HG02623 (cell line): Measurements from ENCODE around the gene GPR39.

Source experiments
- ATAC-seq: cut with Tn5 transposase; IDR thresholded peaks from one replicate; pipeline ENCODE4 v1.9.1; 2021; ENCODE audit warnings: moderate library complexity; ENCODE audit not compliant: unreplicated experiment

The GPR39 gene

DNA sequence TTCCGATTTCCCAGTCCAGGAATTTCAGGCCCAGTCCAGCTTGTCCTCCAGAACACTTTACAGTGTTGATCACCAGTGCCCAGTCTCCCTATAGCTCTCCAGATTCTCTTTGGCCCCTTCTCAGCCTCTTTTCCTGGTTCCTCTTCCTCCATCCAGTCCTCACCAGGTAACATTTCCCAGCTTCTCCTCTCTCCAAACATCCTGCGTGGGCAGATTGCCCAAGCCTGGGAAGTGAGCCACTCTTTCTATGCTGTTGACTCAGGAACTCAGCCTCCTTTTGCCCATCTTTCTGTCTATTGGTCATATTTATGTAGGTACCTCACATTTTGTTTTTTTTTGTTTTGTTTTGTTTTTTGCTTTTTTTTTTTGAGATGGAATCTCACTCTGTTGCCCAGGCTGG lies 144.0 kb downstream of the GPR39 start:
- ATAC-seq = no peak

DNA sequence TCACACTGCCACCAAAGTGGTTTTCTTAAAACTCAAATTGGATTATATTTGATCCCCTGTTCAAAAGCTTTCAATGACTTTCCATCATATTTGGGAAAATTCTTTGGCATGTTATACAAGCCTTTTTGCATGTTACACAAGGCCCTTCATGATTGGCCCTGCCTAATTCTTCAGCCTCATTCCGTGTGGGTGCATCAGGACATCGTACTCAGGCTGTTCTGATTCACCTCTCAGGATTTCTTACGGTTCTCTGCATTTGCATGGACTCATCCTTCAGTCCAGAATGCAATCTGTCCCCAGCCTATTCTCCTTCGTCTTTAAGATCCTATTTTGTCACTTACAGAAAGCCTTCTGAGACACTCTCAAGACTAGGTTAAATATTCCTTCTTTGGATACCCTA lies 145.6 kb downstream of the GPR39 start:
- ATAC-seq = no peak

DNA sequence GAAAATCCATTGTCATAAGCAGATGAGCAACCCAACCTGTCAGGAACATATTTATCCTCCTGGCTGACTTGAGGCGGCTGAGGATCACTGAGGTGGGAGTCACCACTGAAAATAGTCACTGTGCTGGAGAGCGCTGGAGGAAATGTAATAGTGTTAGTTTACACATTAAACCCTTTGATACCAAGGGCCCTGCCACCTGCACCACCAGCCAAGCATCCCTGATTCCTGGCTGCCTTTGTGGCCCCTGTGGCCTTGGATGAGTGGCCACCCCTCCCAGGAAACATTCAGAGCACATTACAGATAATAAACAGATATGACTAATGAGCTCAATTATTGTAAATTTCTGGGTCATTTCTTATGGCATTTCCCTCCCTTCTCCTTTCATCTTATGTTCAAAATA lies 147.5 kb downstream of the GPR39 start:
- no peak for ATAC-seq

DNA sequence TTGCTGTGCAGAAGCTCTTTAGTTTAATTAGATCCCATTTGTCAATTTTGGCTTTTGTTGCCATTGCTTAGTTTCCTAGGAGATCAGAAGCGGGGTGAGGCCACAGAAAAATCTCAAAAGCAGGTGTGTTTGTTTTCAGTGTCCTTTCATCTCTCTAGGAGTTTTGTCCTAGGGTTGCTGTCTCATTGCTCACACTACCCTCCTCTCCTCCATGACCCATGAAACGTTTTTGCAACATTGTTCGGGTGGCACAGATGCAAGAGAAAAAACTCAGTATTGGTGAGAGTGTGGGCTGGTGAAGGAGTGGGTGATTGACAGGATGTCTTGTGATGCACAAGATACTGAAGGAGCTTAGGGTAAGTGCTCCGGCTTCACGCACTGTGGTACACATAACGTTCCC lies 149.8 kb downstream of the GPR39 start:
- no peak for ATAC-seq

DNA sequence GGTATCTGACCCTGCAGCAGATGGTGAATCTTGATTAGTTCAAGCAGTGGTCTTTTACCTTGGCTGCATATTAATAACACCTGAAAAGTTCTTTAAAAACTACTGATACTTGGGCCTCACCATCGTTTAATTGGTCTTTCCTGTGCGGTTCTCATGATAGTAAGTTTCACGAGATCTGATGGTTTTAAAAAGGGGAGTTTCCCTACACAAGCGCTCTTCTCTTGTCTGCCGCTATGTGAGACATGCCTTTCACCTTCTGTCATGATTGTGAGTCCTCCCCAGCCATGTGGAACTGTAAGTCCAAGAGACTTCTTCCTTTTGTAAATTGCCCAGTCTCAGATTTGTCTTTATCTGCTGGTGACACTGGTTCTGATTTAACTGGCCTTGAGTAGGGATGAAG lies 151.1 kb downstream of the GPR39 start:
- ATAC-seq = no peak

DNA sequence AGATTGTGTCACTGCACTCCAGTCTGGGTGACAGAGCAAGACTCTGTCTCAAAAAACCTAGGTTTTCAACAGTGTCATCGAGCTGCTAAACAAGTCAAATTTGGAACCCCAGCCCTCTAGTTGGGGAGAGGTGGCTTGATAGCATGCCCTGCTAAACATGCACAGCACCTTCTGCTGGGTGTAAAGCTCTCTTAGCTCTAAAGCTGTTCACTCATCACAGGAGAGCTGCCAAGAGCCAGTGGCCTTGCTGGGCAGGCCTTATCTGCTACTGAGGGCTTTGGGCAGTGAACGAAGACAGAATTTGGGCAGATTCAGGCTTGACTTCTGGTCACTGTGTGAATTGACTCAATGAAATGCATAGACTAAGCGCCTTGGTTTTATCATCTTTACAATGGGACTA lies 152.1 kb downstream of the GPR39 start:
- no peak for ATAC-seq

DNA sequence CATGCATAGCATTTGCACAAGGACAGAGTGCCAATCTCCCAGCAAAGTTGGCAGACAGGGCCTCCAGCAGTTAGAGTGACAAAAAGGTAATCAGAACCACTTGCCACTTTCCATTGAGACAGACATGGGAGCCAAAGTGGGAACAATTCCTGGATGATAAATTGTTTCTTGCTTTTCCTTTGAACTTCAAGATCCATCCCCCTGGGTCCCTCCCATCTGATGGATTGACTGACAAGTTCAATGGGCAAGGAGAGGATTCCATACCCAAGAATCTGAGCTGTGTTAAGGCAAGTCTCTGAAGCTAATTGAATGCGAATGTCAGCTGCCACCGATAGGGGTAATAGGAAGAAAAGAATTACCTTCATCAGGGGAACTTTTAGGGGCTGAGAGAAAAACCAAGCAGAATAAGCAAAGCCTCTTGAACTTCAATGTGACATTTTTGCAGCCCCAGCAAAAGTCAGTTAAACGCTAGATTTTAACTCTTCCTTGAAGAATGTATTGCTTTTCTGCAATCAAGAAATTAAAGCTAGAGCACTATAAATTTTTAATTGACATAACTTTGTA lies 156.9 kb downstream of the GPR39 start:
- ATAC-seq = no peak

DNA sequence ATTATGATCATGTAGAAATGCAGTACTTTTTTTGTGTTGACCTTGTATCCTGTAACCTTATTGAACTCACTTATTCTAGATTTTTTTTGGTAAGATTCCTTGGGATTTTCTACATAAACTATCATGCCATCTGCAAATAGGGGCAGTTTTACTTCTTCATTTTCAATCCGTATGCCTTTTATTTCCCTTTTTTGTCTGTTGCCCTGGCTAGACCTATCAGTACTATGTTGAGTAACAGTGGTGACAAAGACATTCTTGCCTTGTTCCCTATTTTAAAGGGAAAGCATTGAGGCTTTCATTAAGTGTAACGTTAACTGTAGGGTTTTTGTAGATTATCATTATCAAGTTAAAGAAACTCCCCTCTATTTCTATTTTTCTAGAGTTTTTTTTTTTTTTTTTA lies 161.1 kb downstream of the GPR39 start:
- no peak for ATAC-seq

DNA sequence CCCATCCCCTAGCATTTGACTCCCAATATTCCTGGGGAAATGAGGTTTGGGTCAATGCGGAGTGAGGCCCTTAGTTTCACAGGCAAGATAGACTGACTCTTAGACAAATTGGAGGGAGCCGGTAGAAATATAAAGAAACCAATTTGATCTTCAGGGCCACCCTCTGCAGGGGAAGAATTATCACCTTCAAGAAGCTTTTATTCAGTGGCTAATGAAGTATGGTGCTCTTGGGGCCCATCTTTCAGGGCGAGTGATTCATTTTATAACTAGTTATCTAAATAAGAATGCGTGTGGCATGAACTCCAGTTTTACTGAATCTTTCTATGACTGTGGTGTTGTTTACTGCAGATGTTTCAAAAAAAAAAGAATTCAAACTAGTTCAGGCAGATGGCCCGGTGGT lies 165.0 kb downstream of the GPR39 start:
- ATAC-seq = no peak

DNA sequence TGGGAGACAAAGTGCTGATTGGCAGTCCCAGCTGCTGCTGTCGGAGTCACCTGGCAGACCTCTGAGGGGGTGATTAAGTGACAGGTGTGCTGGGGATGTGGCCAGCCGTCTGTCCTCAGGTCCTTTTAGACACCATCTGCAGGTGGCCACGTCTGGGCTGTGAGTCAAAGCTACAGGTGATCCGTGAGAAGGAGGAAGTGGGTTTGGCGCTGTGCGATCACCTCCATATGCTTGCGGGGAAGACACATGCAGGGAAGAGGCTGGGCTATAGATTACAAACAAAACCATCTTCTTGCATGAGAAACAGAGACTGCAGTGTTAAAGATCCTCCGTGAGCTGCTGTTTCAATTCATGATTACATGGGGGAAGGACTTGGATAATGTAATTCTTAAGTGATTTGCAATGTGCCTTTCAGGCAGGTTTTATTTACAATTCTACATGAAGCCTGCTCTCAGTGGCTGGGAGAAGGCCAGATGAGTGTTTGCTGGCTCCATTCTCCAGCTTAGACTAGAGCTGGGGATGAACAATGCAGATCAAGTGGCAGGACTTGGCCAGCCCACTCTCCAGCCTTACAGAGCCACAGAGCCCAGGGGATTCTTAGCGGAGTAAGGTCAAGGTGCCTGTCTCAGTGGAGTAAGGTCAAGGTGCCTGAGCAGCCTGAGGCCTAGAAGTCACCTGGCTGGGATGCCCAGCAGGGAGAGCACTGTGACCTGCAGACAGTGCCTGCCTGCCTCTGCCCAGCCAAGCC lies 165.6 kb downstream of the GPR39 start:
- no peak for ATAC-seq

DNA sequence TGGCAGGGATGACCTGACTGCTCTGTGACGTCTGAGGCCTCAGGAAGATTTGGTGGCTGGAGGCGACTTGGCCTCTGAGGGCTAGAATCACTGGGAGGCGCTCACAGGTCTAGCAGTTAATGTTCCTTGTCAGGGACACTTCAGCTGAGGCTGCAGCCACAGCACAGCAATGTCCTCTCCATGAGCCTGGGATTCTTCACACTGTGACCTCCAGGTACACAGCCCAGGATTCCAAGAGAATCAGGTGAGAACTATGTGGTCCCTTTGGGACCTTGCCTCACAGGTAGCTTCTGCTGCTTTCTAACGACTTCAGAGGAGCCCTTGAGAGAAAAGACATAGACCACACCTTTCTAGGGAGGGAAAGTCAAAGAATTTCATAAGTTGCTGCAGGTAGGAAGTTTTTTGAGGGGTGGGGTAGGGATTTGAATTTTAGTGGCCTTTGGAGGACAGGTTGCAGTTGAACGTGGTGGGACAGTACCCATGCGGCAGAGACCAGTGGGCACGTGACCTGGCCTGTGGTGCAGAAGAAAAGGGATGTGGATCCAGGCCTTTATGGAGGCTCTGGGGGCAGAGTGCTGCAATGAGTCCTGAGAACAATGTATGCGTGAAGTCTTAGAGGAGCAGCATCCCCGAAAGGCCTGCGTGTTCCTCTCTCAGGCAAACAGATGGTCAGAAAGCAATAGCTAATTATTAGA lies 167.2 kb downstream of the GPR39 start:
- ATAC-seq = no peak

DNA sequence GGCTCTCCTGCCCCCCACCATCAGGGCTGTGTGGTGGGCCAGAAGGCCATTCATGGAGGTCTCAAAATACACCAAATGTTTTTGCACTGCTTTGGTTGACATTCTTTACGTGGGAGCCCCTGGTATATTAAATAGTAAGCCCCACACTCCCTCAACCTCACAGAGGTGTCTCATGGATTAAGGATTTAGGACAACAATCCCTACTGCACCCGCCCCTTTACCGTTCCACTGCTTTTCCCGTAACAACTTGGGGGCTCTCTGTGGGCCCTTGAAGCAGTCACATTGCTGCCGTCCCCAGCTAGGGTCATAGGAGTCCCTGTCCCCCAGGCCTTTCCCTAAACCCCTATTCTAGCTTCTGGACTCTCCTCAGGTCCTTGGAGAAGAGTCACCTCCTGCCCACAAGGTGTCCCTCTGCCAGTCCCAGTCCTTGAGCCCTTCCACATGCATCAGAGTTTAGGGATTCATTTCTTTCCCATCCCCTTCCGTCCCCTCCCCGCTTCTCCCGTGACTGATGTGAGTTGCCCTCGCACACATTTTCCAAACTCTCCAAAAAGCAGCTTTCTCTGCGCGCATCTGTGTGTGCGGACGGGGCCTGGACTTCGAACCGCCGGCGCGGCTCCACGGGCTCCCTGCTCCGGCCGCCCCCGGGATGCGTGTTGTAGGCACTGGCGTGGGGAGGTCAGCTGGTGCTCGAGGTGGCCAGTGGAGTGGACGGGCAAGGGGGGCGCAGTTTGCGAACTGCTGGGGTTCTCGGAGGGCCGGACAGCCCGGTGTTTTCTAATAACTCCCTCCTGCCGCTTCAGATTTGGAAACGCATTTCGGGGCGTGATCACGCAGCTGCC lies 168.6 kb downstream of the GPR39 start:
- no peak for ATAC-seq

DNA sequence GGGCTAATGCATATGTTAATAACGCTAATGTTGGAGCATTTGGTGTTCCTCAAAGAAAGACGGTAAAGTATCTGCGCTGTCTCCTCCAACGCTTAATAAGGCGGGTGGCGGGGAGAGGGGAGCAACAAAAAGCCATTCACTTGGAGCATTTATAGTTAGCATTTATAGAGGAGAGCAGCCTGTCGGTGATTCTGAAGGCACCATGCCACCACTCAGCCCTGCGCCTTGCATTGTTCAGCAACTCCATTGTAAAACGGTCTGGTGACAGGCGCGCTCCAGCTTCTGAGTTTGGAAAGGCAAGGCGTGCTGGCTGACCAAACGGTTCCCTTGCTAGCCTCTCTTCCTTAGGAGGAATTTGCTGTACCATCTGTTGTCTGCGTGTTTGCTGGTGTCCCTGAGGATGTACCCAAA lies 169.5 kb downstream of the GPR39 start:
- ATAC-seq = no peak

DNA sequence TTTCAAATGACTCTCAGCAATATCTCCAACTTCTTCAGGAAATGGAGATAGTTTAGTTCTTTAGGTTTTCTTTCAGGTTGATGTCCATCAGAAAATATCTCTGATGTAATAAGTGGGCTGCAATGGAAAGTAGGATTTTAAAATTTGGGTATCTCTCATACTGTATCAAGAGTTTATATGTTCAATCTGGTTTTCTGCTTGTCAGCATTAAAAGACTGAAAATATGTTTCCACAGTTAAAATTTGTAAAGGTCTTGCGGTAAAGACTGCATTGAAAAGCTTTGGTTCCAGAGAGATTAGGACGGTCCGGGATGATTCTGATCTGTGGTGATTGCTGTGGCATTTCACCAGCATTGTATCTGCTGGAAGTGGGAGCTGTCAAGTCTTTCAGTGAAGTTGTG lies 170.2 kb downstream of the GPR39 start:
- no peak for ATAC-seq

DNA sequence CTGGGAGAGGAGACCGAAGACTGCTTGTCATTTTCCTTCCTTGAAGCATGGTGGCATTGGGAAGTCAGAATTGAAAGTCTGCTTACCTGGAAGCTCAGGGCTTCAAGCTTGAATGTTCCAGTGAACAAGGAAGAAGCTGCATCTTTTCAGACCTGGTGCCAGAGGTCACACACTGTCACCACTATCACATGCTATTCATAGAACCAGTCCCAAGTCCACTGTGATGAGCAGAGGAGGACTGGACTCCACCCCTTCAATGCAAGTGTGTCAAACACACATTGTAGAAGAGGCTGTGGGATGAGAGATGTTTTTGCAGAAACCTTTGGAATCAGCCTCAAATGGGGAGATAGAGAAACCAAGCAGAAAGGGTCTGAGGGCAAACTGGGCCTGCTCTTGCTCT lies 172.0 kb downstream of the GPR39 start:
- ATAC-seq = no peak

DNA sequence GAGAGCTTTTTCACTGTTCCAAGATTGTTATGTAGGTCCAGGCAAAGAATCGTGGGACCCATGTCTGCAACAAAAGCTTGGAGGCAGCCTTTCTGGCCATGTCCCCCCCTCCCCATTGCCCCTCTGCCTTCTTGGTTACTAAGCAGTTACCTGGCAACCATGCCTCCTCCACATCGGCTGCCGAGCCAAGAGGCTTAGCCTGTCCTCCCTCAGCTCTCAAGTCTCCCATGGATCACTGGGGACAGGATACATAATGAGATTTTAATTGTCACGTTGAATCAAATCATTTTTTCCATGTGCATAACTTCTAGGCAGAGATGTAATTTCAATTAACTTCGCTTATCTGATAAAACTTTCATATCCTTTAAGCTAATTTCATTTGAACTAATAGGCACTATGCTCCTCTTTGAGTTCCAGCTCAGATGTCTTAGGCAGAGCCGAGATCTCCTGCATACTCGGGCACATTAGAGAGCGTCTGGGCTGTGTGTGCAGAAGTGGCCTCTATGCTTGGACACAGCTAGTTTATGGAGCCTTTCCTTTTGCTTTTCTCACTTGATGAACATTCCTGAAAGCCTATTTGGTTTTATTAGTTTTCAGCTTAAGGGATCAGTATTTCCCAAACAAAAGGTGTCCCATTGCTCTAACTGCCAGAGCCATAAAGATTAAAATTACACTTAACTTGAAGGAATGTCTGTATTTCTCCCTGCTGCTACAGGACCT lies 172.7 kb downstream of the GPR39 start:
- no peak for ATAC-seq

DNA sequence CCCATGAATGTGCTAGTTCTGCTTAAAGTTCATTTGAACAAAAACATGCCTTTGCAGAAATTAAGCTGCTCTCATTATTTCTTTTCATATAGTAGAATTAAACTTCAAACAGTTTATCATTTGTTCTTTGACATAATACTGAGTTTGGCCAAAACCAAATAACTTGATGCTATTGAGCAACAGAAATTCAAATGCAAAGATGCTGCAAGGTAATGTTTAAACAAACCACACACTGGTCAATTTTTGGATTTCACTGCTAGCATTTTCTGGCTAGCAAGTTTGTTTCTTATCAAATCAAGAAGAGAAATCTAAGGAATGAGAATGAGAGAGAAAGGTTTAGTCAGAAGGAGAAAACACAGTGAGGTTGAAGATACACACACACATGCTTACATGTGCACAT lies 173.4 kb downstream of the GPR39 start:
- no peak for ATAC-seq

DNA sequence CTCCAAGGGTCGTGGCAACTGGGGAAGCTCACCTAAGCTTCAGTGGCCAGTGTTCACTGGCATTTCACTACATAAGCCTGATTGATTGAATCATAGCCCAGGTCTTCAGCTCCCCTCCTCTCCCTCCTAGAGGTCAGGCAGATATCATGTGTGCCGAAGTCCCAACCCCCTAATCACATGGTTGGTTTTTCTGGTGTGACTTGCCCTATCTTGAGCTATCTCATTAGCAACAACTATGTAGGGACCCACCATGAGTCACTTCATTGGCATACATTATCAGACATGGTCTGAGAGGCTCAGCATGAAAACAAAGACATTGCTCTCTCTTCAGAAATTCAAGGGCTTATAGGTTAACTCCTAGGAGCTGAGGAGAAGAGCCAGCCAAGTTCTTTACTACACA lies 176.6 kb downstream of the GPR39 start:
- ATAC-seq = no peak

DNA sequence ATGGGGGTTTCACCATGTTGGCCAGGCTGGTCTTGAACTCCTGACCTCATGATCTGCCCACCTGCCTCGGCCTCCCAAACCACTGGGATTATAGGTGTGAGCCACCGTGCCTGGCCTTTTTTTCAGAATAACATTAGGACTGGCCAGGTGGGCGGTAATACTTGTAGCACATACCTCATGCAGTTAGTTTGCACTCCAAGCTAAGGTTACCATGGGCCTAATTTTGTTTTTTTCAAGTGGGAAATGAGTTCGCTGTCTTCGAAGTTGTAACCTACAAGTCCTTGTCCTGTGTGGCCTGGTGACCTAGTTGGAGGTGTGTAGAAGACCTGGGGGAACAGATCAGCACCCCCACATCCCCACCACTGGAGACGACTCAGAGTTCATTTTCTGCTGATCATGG lies 178.6 kb downstream of the GPR39 start:
- no peak for ATAC-seq

DNA sequence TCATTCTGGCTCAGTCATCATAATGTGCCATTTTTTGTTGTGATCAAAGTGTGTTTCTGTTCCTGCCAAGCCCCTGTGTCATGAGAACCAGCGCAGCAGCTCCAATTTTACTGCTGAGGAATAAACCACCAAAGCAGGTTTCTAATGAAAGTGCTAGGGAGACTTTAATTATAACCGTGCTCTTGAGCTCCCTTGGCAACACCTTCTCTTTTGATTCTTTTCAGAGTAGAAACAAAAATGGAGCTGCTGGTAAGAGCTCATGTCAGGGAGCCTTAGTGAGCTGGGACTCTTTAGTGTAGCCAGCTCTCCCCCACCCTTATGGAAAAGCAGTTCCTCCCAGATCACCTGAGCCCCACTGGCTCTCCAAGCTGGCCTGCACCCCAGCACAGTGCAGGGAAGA lies 179.1 kb downstream of the GPR39 start:
- ATAC-seq = no peak

DNA sequence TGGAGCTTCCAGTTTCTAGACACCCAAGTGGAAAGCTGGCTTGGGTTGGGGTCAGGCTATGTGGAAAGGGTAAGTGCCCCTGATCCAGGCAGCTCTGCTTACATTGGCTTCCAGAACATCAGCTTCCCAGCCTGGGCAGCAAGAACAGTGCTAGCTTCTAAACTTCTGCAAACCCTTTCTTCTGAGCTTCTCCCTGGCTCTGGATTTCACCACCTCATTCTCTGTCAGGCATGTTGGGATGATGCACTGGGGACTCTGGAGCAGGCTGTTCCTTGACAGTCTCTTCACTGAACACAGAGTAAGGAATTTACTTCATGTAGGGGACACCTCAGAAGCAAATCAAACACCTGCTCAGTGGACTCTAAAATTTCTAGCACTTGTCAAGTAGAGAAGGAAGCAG lies 180.6 kb downstream of the GPR39 start:
- ATAC-seq = no peak
